HEK293 (cell line): ENCODE results near the gene FBXW5.

Experiments used
- ZNF335 ChIP-seq: fragments of 450-650 bp; formaldehyde crosslinking; conservative IDR thresholded peaks from 2 replicates; pipeline ENCODE4 v1.5.1; 2016; ENCODE audit warnings: missing biosample characterization, missing genetic modification characterization
- ZNF777 ChIP-seq: fragments of 450-650 bp; formaldehyde crosslinking; IDR thresholded peaks from 2 replicates; pipeline ENCODE4 v1.5.1; 2017; ENCODE audit warnings: missing biosample characterization, missing genetic modification characterization, borderline replicate concordance
- ZNF843 ChIP-seq: fragments of 450-650 bp; formaldehyde crosslinking; IDR thresholded peaks from 2 replicates; pipeline ENCODE4 v1.5.1; 2016; ENCODE audit warnings: missing biosample characterization, missing genetic modification characterization
- TF ChIP-seq, protein P1 (sequence below): fragments of 450-650 bp; formaldehyde crosslinking; IDR thresholded peaks from 2 replicates; pipeline ENCODE4 v1.5.1; 2017; ENCODE audit warnings: missing biosample characterization, missing genetic modification characterization
- TF ChIP-seq, protein P2 (sequence below): fragments of 450-650 bp; formaldehyde crosslinking; IDR thresholded peaks from 2 replicates; pipeline ENCODE4 v1.5.1; 2016; ENCODE audit warnings: missing biosample characterization, missing genetic modification characterization

DNA sequence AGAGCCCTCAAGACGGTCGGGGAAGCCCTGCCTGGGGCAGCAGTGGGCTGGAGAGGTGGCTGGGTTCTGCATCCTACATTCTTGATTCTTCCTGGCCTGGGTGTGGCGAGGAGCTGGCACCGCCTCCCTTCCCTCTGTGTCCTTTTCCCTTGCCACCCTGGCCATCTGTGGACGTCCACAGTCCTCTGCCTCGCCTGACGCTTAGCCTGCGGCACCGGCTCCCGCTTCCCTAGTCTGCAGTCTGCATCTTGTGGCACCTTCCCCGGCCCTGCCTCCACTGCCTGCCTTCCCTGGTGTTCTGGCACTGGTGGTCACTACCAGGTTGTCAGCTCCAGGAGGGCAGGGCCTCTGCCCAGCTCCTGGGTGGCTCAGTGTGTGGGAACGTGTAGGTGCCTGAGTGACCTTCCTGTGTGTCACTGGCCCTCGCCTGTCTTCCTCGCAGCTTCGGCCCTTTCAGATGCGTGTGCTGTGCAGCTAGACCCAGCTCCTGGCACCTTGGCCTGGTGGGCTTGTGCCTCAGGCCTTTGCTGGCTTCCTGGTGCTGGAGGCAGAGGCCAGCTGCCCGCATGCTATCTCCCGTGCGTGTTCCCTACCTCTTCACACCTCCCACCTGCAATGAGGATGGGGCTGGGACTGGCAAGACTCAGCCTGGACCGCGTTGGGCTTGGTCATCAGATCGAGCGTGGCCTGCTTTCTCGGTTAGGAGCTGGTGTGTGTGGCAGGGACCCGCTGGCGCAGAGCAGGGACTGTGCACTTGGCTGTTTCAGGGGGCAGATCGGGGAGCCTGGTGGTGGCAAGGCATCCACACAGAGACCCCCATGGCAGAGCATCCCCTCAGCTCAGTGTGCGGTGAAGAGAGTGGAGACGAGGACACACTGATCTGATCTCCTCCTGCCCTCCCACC lies 37.3 kb downstream of the FBXW5 start:
- TF ChIP-seq ZNF843 (no peak), ZNF777 (tag by site-specific recombination) (no peak), ZNF335 (tag by site-specific recombination) (no peak)
- TF ChIP-seq, protein P1, sequence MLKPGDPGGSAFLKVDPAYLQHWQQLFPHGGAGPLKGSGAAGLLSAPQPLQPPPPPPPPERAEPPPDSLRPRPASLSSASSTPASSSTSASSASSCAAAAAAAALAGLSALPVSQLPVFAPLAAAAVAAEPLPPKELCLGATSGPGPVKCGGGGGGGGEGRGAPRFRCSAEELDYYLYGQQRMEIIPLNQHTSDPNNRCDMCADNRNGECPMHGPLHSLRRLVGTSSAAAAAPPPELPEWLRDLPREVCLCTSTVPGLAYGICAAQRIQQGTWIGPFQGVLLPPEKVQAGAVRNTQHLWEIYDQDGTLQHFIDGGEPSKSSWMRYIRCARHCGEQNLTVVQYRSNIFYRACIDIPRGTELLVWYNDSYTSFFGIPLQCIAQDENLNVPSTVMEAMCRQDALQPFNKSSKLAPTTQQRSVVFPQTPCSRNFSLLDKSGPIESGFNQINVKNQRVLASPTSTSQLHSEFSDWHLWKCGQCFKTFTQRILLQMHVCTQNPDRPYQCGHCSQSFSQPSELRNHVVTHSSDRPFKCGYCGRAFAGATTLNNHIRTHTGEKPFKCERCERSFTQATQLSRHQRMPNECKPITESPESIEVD (tag by site-specific recombination): no peak
- TF ChIP-seq, protein P2, sequence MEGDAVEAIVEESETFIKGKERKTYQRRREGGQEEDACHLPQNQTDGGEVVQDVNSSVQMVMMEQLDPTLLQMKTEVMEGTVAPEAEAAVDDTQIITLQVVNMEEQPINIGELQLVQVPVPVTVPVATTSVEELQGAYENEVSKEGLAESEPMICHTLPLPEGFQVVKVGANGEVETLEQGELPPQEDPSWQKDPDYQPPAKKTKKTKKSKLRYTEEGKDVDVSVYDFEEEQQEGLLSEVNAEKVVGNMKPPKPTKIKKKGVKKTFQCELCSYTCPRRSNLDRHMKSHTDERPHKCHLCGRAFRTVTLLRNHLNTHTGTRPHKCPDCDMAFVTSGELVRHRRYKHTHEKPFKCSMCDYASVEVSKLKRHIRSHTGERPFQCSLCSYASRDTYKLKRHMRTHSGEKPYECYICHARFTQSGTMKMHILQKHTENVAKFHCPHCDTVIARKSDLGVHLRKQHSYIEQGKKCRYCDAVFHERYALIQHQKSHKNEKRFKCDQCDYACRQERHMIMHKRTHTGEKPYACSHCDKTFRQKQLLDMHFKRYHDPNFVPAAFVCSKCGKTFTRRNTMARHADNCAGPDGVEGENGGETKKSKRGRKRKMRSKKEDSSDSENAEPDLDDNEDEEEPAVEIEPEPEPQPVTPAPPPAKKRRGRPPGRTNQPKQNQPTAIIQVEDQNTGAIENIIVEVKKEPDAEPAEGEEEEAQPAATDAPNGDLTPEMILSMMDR (tag by site-specific recombination): no peak
